KBM-7 (cell line): ENCODE results near the gene FMO2.

Experiments
- DNase-seq: peaks from one replicate; pipeline ENCODE4 v3.0.0-alpha.2; 2015
- in situ Hi-C: fragments of 300-500 bp; cut with MboI; formaldehyde crosslinking; loops from 2 replicates; pipeline ENCODE4 v1.14.3; 2020; ENCODE audit warnings: low sequenced_read_pairs, low pct_unique_long_range_greater_than_20kb, mixed read lengths

FMO2 gene

DNA sequence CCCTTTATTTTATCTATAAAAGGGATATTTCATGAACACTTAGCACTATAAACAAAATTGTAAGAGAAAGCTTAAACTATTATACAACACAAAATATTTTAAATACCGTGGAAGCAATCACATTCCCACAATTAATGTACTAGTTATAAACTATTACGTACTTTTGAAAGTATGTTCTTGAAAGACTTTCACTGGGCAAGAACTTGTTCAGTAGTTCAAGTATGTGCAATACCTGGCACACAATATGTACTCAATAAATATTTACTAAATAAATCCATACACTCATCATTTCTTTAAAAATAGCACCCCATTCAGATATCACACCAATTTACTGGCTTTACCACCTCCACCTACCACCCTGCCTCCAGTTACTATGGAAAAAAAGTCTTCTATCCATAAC lies 12.6 kb upstream of the FMO2 start:
- no peak for DNase-seq
- in situ Hi-C loops = no loop called here

DNA sequence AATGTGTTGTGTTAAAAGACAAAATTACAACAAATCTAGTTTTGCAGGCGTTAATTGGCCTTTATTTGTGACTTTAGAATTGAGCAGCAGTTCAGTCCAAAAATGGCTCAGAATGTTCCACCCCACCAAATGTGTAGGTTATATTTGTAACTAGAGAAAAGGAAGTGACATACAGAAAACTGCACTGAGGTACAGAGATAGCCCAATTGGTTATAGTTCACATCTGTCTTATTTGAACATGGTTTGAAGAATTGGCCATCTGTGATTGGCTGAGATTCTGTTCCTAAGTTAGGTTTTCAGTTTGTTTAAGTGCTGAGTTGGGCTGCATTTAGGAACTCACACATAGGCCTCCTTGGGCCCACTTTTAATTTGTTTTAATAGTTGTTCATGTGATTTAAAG lies 12.0 kb upstream of the FMO2 start:
- DNase-seq = no peak
- in situ Hi-C loops = no loop called here

GRCh38 chr1:171174560-171175294 lies 10.4 kb upstream of the FMO2 start:
- DNase-seq = no peak
- in situ Hi-C loops = no loop called here

DNA sequence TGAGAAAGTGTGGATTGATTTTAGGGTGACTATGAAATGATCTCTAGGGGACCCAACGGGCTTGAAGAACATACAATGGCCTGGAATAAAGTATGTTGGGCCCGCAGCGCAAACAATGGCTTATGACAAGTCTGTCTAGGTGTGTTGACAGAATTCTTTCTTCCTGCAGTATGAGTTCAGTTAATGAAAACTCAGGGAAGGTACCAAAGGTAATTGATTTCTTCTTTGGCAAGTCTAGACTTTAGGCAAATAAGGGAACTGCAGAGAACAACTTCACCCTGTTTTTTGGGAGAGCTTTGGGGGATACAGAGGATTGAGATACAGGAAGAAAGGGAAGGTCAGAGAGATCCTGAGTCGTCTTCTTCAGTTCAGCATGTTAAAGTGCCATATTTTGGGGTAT lies 7.8 kb upstream of the FMO2 start:
- DNase-seq = no peak
- in situ Hi-C loops = no loop called here

DNA sequence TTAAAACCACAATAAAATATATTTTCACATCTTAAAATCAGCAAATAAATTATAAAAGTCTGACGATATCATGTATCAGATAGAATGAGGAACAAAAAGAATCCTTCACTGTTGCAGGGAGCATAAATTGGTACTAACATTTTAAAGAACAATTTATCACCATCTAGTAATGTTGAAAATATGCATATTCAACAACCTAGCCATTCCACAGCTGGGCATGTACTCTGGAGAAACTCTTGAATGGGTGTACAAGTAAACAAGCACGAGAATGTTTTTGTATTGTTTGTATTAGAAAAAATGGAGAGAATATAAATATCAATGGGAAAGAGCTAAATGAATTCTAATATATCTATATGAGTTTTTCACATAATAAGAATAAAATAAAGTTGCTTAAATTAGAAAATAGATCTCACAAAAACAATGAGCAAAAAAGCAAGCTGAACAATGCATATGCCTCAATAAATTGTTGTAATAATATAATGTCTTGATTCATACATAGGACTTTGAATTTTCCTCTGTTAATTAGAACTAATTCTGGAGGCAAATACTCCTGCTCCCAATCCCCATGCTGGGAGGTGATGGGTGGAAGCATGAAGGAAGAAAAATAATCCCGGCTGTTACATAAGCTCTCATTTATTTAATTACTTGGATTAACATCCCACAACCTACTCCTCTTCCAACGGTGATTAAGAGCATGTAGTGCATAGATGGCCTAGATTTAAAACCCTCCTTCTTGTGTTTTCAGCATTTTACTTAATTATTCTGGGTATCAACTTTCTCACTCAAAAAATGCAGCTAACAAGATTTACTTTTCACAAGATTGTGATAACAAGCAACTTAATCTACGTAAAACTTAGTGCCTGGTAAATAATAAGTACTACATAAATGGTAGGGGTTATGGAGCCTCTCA lies 5.5 kb upstream of the FMO2 start:
- in situ Hi-C loops = no loop called here
- no peak for DNase-seq

- no peak for DNase-seq
- in situ Hi-C loops = no loop called here
Observed at GRCh38 chr1:171180670-171181069, 4.4 kb upstream of the FMO2 start.

DNA sequence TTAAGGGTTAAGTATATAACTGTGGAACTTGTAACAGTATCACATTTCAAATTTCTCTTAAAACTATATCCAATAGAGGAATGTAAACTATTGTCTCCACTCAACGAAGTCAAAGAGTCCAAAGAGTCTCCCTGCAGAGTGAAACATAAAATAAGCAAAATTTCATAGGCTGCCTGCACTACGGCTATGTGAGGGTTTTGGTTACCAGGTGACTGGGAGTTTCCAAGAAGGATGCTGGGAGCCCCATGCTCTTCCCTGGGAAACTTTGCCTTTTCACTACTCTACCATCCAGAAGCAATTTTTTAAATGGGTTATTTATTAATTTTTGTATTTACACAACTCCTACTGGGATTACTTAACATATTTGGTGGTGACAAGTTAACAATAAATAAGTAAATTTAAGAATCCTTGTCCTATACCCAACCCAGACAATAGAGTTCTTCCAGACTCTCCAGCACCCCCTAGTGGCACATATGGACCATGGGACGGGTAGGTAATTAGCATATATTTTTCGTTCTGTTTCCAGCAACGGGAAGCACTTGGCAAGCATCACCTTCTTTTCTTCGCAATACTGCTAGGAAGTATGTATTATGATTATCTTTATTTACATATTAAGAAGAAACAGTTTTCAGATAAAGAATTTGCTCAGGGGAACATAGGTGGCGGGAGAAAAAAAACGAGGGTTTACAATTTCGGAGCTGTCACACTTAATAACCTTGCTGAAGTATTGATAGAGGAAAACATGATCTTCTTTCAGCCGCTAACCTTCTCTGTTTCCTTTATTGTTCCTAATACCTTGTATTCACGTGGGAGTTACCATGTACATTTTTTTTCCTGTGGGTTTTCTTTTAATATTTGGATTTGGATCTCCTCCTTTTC lies 3.5 kb downstream of the FMO2 start:
- peak; percentile 56 for DNase-seq
- in situ Hi-C loops = no loop called here

DNA sequence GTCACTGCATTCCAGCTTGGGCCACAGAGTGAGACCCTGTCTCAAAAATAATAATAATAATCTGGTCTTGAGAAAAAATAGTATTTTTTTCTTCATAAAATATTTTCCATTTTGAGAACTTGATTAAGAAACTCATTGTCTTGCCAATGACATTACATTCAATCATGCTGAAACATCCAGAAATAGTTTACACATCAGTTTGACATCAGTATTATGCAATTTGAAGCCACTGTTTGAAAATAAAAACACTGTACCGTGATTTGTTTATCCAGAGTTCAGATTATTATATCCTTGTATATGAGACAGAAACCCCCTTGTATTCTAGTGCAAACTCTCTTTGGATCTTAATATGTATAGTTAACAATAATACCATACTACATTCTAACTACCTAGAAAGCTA lies 6.9 kb downstream of the FMO2 start:
- no peak for DNase-seq
- in situ Hi-C loops = no loop called here

- in situ Hi-C loops = no loop called here
- DNase-seq = no peak
Observed at GRCh38 chr1:171195767-171196166, 10.7 kb downstream of the FMO2 start.

DNA sequence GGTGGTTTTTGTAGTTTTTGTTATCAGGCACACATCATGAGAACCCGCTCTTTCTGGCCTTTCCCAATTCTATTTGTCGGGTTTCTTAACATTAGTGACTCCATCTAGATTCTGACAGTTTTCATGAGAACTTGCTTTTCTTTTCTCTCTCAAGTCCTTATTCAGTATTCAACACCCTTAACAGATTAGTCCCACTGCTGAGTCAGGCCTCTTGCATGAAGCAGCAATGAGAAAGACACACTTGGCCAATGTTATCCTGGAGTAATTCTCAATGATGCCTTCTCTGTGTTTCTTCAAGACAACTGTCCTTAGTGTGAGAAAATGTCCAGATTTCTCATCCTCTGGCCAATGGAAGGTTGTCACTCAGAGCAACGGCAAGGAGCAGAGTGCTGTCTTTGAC lies 11.3 kb downstream of the FMO2 start:
- no peak for DNase-seq
- in situ Hi-C loops = no loop called here

DNA sequence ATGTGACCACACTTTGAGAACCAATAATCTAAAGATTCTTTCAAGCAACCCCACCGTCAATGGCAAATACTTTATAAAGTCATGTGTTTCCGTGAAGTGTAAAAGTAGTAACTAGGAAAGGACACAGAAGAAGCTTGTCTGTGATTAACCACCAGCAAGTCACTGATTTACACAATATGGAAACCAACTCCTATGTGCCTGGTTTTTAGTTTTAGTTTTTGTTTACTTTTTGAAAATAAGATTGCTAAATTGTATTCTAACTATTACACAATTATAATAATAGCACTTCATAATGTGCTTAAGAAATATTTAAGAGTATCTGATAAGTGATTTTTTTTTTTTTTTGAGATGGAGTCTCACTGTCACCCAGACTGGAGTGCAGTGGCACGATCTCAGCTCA lies 13.0 kb downstream of the FMO2 start:
- in situ Hi-C loops = no loop called here
- DNase-seq = no peak

DNA sequence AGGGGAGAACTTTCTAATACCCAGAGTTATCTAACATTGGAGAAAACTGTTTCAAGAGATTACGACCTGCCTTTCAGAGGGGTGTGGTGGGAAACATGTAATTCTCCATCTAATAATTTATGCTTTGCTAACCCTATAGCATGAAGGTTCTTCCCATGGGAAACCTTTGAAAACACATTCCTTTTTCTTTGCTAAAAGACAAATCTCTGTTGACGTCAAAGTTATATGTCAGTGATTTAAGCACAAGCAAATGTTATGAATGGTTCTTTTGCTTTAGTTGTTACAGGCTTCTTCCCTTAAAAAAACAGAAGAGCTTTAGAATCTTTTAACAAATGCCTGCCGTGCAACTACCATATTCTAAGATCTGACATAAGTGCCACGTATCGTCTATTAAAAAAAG lies 19.2 kb downstream of the FMO2 start:
- no peak for DNase-seq
- in situ Hi-C loops = no loop called here

- in situ Hi-C loops = no loop called here
- no peak for DNase-seq
Observed at GRCh38 chr1:171206204-171206977, 21.3 kb downstream of the FMO2 start.

- in situ Hi-C loops = no loop called here
Observed at GRCh38 chr1:171206978-171207355, 21.9 kb downstream of the FMO2 start.

GRCh38 chr1:171207377-171207776 lies 22.3 kb downstream of the FMO2 start:
- in situ Hi-C loops = no loop called here
- DNase-seq = no peak

More at GRCh38 chr1:171206978-171207355, 21.9 kb downstream of the FMO2 start:
- DNase-seq = no peak

DNA sequence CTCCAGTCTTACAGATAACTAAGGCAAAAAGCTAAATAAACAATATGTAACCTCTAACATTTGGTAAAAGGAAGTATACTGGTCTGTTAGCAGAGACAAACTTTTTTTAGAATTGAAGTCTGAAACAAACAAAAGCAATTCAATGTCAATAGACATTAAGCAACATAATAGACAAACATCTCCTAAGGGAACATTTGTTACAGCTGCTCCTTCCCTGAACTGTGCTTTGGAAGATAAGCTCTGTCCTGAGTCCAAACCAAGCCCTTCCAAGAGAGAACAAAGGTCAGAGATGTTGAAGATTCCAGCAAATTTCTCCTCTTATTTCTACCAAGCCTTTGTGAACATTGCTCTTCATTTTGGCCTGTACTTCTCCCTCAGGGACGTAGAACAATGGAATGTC lies 25.3 kb downstream of the FMO2 start:
- no peak for DNase-seq
- in situ Hi-C loops = no loop called here

DNA sequence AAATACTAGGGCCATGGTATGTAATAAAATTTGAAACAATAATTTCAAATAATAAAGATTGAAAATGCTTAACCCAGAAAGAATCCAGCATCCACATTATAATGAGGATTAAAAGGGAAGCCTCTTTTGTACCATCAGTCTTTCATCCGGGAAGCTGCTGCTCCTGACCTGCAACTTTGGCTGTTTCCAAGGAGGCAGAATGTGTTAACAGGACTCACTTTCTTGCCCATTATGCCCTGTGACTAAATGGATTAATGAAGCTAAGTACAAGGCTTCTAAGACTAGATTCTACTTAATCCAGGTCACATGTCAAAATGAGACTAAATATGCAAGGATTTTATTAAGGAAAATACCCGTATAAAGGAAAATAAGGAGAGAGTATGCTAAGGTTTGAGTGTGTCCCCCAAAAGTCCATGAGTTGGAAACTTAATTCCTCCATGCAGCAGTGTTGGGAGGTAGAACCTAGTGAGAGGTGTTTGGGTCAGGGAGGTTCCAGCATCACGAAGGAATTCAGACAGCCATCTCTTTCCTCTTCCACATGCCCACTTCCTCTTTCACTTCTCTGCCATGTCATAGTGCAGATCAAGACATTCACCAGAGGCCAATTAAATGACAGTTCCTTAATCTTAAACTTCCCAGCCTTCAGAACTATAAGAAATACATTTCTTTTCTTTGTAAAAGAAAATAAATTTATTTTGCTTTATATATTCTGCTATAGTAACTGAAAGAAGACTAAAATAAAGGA lies 27.7 kb downstream of the FMO2 start:
- peak; percentile 33 for DNase-seq
- in situ Hi-C loops = no loop called here
